HG03280 (cell line): ENCODE results near the gene SUMO4.

ENCODE experiments used
- ATAC-seq: cut with Tn5 transposase; IDR thresholded peaks from one replicate; pipeline ENCODE4 v1.9.1; 2021; ENCODE audit warnings: mild to moderate bottlenecking, moderate library complexity; ENCODE audit not compliant: unreplicated experiment

SUMO4 gene

GRCh38 chr6:149400050-149400449, at the start of gene SUMO4:
SUMO4 (plus strand) TSS chr6:149400262; CDS start chr6:149400392, 130 bp downstream.
- ATAC-seq, result no peak

GRCh38 chr6:149354009-149354408, 46.1 kb upstream of the SUMO4 start:
- ATAC-seq, result no peak

GRCh38 chr6:149356081-149356750, 43.8 kb upstream of the SUMO4 start:
- ATAC-seq, result no peak

GRCh38 chr6:149357726-149358538, 42.1 kb upstream of the SUMO4 start:
- ATAC-seq, result no peak

- no peak for ATAC-seq
Observed at GRCh38 chr6:149359440-149359839, 40.6 kb upstream of the SUMO4 start.

GRCh38 chr6:149360536-149360935, 39.5 kb upstream of the SUMO4 start:
- no peak for ATAC-seq

- ATAC-seq, result no peak
Observed at GRCh38 chr6:149362289-149362688, 37.8 kb upstream of the SUMO4 start.

- ATAC-seq, result no peak
Observed at GRCh38 chr6:149363154-149363553, 36.9 kb upstream of the SUMO4 start.

GRCh38 chr6:149364557-149364956, 35.5 kb upstream of the SUMO4 start:
- ATAC-seq, result no peak

GRCh38 chr6:149365197-149365596, 34.9 kb upstream of the SUMO4 start:
- no peak for ATAC-seq

GRCh38 chr6:149366267-149366921, 33.7 kb upstream of the SUMO4 start:
- no peak for ATAC-seq

GRCh38 chr6:149368065-149368464, 32.0 kb upstream of the SUMO4 start:
- peak; percentile 60 for ATAC-seq

- no peak for ATAC-seq
Observed at GRCh38 chr6:149371154-149371553, 28.9 kb upstream of the SUMO4 start.

GRCh38 chr6:149372062-149372461, 28.0 kb upstream of the SUMO4 start:
- no peak for ATAC-seq

GRCh38 chr6:149373511-149373910, 26.6 kb upstream of the SUMO4 start:
- no peak for ATAC-seq

GRCh38 chr6:149379977-149380376, 20.1 kb upstream of the SUMO4 start:
- no peak for ATAC-seq

GRCh38 chr6:149380523-149380922, 19.5 kb upstream of the SUMO4 start:
- ATAC-seq, result no peak

- no peak for ATAC-seq
Observed at GRCh38 chr6:149383371-149383770, 16.7 kb upstream of the SUMO4 start.

- ATAC-seq, result no peak
Observed at GRCh38 chr6:149384464-149384863, 15.6 kb upstream of the SUMO4 start.

- no peak for ATAC-seq
Observed at GRCh38 chr6:149385998-149386646, 13.9 kb upstream of the SUMO4 start.

GRCh38 chr6:149387779-149388512, 12.1 kb upstream of the SUMO4 start:
- ATAC-seq, result no peak
